ENCODE data around the gene DCAF4.

The DCAF4 gene

DNA sequence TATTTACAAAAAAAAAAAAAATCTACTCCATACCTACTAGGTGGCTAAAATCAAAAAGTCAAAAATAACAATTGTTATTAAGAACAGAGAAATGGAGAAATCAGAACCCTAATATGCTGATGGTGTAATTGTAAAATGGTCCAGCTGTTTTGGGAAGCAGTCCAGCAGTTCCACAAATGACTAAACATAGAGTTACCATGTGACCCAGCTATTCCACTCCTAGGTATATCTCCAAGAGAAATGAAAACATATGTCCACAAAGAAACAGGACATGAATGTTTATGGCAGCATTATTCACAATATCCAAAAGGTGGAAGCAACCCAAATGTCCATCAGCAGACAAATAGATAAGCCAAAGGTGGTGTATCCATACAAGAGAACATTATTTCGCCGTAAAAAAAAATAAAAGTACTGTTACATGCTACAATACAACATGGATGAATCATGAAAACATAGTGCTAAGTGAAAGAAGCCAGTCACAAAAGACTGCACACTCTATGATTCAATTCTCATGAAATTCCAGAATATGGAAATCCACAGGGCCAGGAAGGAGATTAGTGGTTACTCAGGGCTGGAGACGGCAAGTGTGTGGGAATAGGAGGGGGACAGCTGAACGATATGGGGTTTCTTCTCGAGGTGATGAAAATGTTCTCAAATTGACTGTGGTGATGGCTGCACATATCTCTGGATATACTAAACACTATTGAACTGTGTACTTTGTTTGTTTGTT lies 23.3 kb upstream of the DCAF4 start:
- TF ChIP-seq, protein P1, sequence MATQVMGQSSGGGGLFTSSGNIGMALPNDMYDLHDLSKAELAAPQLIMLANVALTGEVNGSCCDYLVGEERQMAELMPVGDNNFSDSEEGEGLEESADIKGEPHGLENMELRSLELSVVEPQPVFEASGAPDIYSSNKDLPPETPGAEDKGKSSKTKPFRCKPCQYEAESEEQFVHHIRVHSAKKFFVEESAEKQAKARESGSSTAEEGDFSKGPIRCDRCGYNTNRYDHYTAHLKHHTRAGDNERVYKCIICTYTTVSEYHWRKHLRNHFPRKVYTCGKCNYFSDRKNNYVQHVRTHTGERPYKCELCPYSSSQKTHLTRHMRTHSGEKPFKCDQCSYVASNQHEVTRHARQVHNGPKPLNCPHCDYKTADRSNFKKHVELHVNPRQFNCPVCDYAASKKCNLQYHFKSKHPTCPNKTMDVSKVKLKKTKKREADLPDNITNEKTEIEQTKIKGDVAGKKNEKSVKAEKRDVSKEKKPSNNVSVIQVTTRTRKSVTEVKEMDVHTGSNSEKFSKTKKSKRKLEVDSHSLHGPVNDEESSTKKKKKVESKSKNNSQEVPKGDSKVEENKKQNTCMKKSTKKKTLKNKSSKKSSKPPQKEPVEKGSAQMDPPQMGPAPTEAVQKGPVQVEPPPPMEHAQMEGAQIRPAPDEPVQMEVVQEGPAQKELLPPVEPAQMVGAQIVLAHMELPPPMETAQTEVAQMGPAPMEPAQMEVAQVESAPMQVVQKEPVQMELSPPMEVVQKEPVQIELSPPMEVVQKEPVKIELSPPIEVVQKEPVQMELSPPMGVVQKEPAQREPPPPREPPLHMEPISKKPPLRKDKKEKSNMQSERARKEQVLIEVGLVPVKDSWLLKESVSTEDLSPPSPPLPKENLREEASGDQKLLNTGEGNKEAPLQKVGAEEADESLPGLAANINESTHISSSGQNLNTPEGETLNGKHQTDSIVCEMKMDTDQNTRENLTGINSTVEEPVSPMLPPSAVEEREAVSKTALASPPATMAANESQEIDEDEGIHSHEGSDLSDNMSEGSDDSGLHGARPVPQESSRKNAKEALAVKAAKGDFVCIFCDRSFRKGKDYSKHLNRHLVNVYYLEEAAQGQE (IDR thresholded peaks at IDR 0.05; ENCODE audit: insufficient read depth in 1 of 2, low read depth in 2 of 2, low read length in 2 of 2): no peak
- no peak for TF ChIP-seq POLR2AphosphoS5 (IDR thresholded peaks at IDR 0.05; ENCODE audit: low read depth, low read length)
- no peak for TF ChIP-seq SIN3A (IDR thresholded peaks at IDR 0.05; ENCODE audit: borderline replicate concordance, insufficient read depth, low read length)
- no peak for TF ChIP-seq FOXP2 (optimal IDR thresholded peaks at IDR 0.05; ENCODE audit: borderline replicate concordance, extremely low read depth, extremely low read length, insufficient read depth)
- TF ChIP-seq TAF1 (IDR thresholded peaks at IDR 0.05; ENCODE audit: borderline replicate concordance, insufficient read depth, low read length): no peak

DNA sequence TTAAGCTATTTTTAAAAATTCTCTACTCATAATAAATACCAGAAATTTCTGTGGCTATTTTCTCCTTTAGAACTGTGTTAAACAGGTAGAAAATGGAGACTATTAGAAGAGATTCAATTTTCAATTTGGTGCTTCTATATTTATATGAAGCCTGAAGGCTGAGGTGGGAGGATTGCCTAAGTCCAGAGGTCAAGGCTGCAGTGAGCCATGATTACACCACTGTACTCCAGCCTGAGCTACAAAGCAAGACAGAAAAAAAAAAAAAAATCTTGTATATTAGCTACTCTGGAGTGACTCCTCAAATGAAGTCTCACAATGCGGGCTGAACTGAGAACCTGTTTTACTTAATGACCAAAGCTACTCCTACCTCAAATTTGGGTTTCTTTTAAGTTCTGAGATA lies 22.5 kb upstream of the DCAF4 start:
- TF ChIP-seq FOXP2 (optimal IDR thresholded peaks at IDR 0.05; ENCODE audit: borderline replicate concordance, extremely low read depth, extremely low read length, insufficient read depth) (no peak), POLR2AphosphoS5 (IDR thresholded peaks at IDR 0.05; ENCODE audit: low read depth, low read length) (no peak), TAF1 (IDR thresholded peaks at IDR 0.05; ENCODE audit: borderline replicate concordance, insufficient read depth, low read length) (no peak), SIN3A (IDR thresholded peaks at IDR 0.05; ENCODE audit: borderline replicate concordance, insufficient read depth, low read length) (no peak)
- TF ChIP-seq, protein P1 (IDR thresholded peaks at IDR 0.05; ENCODE audit: insufficient read depth in 1 of 2, low read depth in 2 of 2, low read length in 2 of 2): no peak

DNA sequence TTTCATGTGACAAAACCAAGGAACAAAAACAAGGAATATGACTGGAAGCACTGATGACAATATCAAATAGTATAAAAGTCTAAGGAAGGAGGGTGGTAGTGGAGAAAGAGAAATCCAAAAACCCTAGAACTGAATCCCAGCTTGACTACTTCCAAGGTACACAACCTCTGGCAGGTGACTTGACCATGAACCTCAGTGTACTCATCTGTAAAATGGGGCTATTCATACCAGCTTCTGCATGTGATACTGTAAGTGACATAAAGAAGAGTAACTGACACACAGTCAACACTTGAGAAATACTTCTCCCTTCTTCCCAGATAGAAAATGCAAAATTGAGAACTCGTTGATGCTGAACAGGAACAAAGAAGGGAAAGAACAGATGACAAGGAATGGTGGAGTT lies 22.0 kb upstream of the DCAF4 start:
- TF ChIP-seq FOXP2 (optimal IDR thresholded peaks at IDR 0.05; ENCODE audit: borderline replicate concordance, extremely low read depth, extremely low read length, insufficient read depth) (no peak), TAF1 (IDR thresholded peaks at IDR 0.05; ENCODE audit: borderline replicate concordance, insufficient read depth, low read length) (no peak), SIN3A (IDR thresholded peaks at IDR 0.05; ENCODE audit: borderline replicate concordance, insufficient read depth, low read length) (no peak)
- TF ChIP-seq, protein P1 (IDR thresholded peaks at IDR 0.05; ENCODE audit: insufficient read depth in 1 of 2, low read depth in 2 of 2, low read length in 2 of 2): no peak

DNA sequence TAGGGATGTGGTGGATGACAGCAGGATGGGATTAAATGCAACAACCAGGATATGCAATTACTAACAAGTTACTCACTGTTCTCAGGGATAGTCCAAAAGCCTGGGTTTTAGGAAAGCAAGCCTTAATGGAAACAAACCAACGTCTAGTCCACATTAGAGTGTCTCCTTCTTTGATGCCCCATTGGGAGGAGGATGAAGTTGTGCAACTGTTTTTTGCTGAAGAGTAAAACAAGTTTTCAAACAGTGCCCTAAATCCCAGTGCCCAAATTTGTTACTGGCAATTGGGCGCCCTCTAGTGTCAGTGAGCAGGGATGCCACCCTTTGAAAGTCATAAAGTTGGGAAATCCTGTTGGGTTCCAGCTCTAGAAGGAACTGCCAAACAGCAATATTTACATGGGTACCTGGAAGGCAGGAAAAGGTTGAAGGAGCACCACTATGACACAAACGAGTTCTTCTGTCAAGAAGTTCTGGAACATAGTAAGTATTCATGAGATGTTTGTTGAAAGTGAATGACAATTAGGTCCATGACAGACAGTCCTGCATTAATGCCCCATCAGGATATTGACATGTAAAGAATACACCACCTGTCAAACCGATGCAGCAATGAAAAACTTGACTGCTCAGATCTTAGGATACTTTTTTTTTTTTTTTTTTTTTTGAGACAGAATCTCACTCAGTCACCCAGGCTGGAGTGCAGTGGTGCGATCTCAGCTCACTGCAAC lies 21.3 kb upstream of the DCAF4 start:
- TF ChIP-seq, protein P1 (IDR thresholded peaks at IDR 0.05; ENCODE audit: insufficient read depth in 1 of 2, low read depth in 2 of 2, low read length in 2 of 2): no peak
- TF ChIP-seq POLR2AphosphoS5 (IDR thresholded peaks at IDR 0.05; ENCODE audit: low read depth, low read length): no peak
- TF ChIP-seq TAF1 (IDR thresholded peaks at IDR 0.05; ENCODE audit: borderline replicate concordance, insufficient read depth, low read length): no peak
- TF ChIP-seq FOXP2 (optimal IDR thresholded peaks at IDR 0.05; ENCODE audit: borderline replicate concordance, extremely low read depth, extremely low read length, insufficient read depth): no peak
- TF ChIP-seq SIN3A (IDR thresholded peaks at IDR 0.05; ENCODE audit: borderline replicate concordance, insufficient read depth, low read length): no peak
